Hepatocyte (in vitro differentiated cells): ENCODE measurements around the gene CA12. TPM values are rescaled to one million over a fixed set of nuclear protein-coding genes. Genes with fewer than 3 reads are reported as not detected.

Experiments
- DNase-seq: peaks from one replicate; pipeline ENCODE4 v3.0.0-alpha.2; 2016; ENCODE audit warnings: low spot score
- H2AFZ ChIP-seq: fragments of 200-600 bp; sonication (generic); 2 replicates; pipeline ENCODE4 v1.6.0; 2016; ENCODE audit warnings: antibody characterized with exemption, mild to moderate bottlenecking
- H3K27ac ChIP-seq: fragments of 200-600 bp; sonication (generic); 2 replicates; pipeline ENCODE4 v1.5.1; 2016; ENCODE audit warnings: mild to moderate bottlenecking
- H3K27me3 ChIP-seq: fragments of 200-600 bp; sonication (generic); 2 replicates; pipeline ENCODE4 v1.6.1; 2016
- H3K36me3 ChIP-seq: fragments of 200-600 bp; sonication (generic); replicated peaks from 2 replicates; pipeline ENCODE4 v1.5.1; 2016; ENCODE audit warnings: low read depth; ENCODE audit not compliant: insufficient read depth
- H3K4me1 ChIP-seq: fragments of 200-600 bp; sonication (generic); 2 replicates; pipeline ENCODE4 v1.5.1; 2016; ENCODE audit warnings: mild to moderate bottlenecking, moderate library complexity; ENCODE audit not compliant: insufficient read depth
- H3K4me2 ChIP-seq: fragments of 200-600 bp; sonication (generic); 2 replicates; pipeline ENCODE4 v1.6.0; 2016
- H3K4me3 ChIP-seq: fragments of 200-600 bp; sonication (generic); 2 replicates; pipeline ENCODE4 v1.5.1; 2016; ENCODE audit warnings: mild to moderate bottlenecking
- H3K79me2 ChIP-seq: fragments of 200-600 bp; sonication (generic); 2 replicates; pipeline ENCODE4 v1.6.0; 2017; ENCODE audit warnings: mild to moderate bottlenecking
- H3K9me2 ChIP-seq: fragments of 200-600 bp; sonication (generic); replicated peaks from 2 replicates; pipeline ENCODE4 v1.6.0; 2017; ENCODE audit warnings: mild to moderate bottlenecking; ENCODE audit not compliant: insufficient read depth
- H3K9me3 ChIP-seq: fragments of 200-600 bp; sonication (generic); 2 replicates; pipeline ENCODE4 v1.5.1; 2016; ENCODE audit warnings: low read depth, mild to moderate bottlenecking
- H4K20me1 ChIP-seq: fragments of 200-600 bp; sonication (generic); 2 replicates; pipeline ENCODE4 v1.6.0; 2016; ENCODE audit warnings: mild to moderate bottlenecking; ENCODE audit not compliant: insufficient read depth, poor library complexity, severe bottlenecking
- EZH2 ChIP-seq: fragments of 200-600 bp; sonication (generic); IDR thresholded peaks from 2 replicates; pipeline ENCODE4 v1.6.1; 2016; ENCODE audit warnings: antibody characterized with exemption, mild to moderate bottlenecking, borderline replicate concordance
- EZH2phosphoT487 ChIP-seq: fragments of 200-600 bp; sonication (generic); IDR thresholded peaks from one replicate; pipeline ENCODE4 v1.6.1; 2018; ENCODE audit warnings: antibody characterized with exemption, mild to moderate bottlenecking, low read depth, moderate library complexity; ENCODE audit not compliant: unreplicated experiment, severe bottlenecking
- WGBS: methylation state at CpG from one replicate; pipeline ENCODE4 v1.1.6; 2016; ENCODE audit warnings: low lambda C conversion rate; ENCODE audit errors: missing lambda C conversion rate; 5-methylcytosine and 5-hydroxymethylcytosine counted together
- polyA plus RNA-seq: library from polyadenylated mRNA; unstranded; fragments of >200 nt; fragmentation: Nextera tagmentation; extraction: Ambion mirVana; gene quantifications from 2 replicates; pipeline ENCODE4 v1.2.1, GENCODE V29; 2016
- total RNA-seq: library from RNA; depleted of rRNA; stranded (reverse); fragments of >200 nt; gene quantifications from 2 replicates; pipeline ENCODE4 v1.2.3, GENCODE V29; 2014
- TF ChIP-seq, protein P1 (sequence below): fragments of 200-600 bp; sonication (generic); IDR thresholded peaks from 2 replicates; pipeline ENCODE4 v1.5.1; 2016; ENCODE audit warnings: antibody characterized with exemption, mild to moderate bottlenecking; ENCODE audit not compliant: poor library complexity

Gene CA12
- total and polyA plus RNA-seq, 2 experiments from 2014 or later, result 13.8 to 16.6 TPM

DNA sequence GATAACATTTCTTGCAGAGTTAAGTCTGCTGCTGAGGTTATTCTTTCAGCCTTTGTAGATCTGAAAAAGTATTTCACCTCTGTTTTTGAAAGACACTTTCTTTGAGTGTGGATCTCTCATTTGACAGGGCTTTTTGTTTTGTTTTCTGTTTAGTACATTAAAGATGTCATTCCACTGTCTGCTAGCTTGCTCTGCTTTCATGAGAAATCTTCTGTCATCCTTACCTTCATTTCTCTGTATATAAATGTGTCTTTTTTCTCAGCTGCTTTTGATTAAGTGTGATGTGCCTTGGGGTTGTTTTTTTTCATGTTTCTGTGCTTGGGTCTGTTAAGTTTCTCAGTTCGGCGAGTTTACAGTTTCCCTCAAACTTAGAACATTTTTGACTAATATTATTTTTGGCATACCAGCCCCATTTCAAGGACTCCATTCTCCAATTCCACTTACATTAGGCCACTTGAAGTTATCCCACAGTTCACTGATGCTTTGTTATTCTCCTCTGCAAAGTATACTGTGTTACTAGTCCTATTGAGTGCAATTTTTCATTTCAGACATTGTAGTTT is 43.9 kb upstream of the CA12 start:
- no peak overlapping the region for H3K4me3 ChIP-seq
- no peak overlapping the region for H2AFZ ChIP-seq
- H3K9me3 ChIP-seq, result no peaks in the 10 kb centered on the region
- H3K27me3 ChIP-seq, result no peaks in the 10 kb centered on the region
- peaks cover 5% of the 10 kb centered on the region for H3K4me1 ChIP-seq
- no peaks in the 10 kb centered on the region for H3K79me2 ChIP-seq
- H4K20me1 ChIP-seq, result no peaks in the 10 kb centered on the region
- no peaks in the 10 kb centered on the region for H3K9me2 ChIP-seq
- no peak overlapping the region for H3K4me2 ChIP-seq
- TF ChIP-seq, protein P1, sequence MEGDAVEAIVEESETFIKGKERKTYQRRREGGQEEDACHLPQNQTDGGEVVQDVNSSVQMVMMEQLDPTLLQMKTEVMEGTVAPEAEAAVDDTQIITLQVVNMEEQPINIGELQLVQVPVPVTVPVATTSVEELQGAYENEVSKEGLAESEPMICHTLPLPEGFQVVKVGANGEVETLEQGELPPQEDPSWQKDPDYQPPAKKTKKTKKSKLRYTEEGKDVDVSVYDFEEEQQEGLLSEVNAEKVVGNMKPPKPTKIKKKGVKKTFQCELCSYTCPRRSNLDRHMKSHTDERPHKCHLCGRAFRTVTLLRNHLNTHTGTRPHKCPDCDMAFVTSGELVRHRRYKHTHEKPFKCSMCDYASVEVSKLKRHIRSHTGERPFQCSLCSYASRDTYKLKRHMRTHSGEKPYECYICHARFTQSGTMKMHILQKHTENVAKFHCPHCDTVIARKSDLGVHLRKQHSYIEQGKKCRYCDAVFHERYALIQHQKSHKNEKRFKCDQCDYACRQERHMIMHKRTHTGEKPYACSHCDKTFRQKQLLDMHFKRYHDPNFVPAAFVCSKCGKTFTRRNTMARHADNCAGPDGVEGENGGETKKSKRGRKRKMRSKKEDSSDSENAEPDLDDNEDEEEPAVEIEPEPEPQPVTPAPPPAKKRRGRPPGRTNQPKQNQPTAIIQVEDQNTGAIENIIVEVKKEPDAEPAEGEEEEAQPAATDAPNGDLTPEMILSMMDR, result no peak
- TF ChIP-seq EZH2, result no peak
- no peak for TF ChIP-seq EZH2phosphoT487
- WGBS, result 78% methylated on average over 2 of the region's 2 CpGs
- DNase-seq, result no peak
- no peaks in the 10 kb centered on the region for H3K36me3 ChIP-seq
- H3K27ac ChIP-seq, result no peak overlapping the region

DNA sequence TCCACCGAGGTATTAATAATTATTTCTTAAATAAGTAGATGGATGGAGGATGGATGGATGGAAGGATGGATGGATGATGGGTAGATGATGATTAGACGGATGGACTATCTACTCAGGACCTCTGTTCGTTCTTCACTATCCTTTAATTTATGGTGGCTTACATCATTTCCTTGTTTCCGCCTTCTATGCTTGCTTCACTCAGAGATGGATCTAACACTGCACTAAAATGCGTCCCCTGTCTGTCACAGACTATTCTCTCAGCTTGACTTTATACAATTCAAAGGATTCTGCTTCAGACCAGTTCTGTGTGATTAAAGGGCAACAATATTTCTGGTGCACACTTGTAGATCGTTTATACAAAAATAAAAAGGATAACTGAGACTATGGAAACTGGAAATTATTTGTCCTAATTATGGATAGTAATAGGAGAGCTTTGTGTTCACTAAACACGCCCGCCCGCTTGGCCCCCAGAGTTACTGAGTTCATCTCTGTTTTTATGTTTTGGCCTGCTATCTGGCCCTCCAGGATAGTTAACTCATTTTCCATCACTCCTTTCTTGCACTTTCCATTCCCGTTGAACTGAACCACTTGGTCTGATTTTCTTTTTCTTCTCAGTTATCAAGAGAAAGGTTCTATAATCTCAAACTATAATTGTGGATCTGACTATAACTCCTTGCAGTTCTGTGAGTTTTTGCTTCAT is 41.4 kb upstream of the CA12 start:
- H3K79me2 ChIP-seq, result no peaks in the 10 kb centered on the region
- H4K20me1 ChIP-seq, result no peaks in the 10 kb centered on the region
- TF ChIP-seq, protein P1, result no peak
- no peak for TF ChIP-seq EZH2phosphoT487
- TF ChIP-seq EZH2, result no peak
- no peak overlapping the region for H3K4me3 ChIP-seq
- H3K27me3 ChIP-seq, result no peaks in the 10 kb centered on the region
- H2AFZ ChIP-seq, result no peak overlapping the region
- H3K9me2 ChIP-seq, result no peaks in the 10 kb centered on the region
- DNase-seq, result no peak
- H3K27ac ChIP-seq, result no peak overlapping the region
- 92% methylated on average over 10 of the region's 10 CpGs for WGBS
- H3K4me2 ChIP-seq, result no peak overlapping the region
- peaks cover 11% of the 10 kb centered on the region for H3K4me1 ChIP-seq
- H3K36me3 ChIP-seq, result no peaks in the 10 kb centered on the region
- no peaks in the 10 kb centered on the region for H3K9me3 ChIP-seq

DNA sequence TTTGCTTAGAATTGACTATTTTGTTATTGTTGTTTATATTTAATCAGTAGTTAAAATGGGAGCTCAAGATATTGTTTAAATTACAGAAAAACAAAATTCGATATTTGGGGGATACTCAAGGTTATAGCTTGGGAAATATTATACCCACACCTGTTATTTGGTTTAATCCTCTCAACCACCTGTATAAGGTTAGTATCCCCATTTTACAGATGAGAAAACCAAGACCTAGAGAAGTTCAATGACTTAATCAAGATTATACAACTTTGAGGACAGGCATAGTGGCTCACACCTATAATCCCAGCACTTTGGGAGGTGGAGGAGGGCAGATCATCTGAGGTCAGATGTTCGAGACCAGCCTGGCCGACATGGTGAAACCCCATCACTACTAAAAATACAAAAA is 39.8 kb upstream of the CA12 start:
- TF ChIP-seq EZH2 (no peak), EZH2phosphoT487 (no peak)
- TF ChIP-seq, protein P1, result no peak

More for the DNA sequence above, 39.8 kb upstream of the CA12 start:
- no peak overlapping the region for H3K4me3 ChIP-seq
- no peaks in the 10 kb centered on the region for H3K9me2 ChIP-seq
- H3K79me2 ChIP-seq, result no peaks in the 10 kb centered on the region
- no peak for DNase-seq
- H3K27ac ChIP-seq, result no peak overlapping the region
- peaks cover 11% of the 10 kb centered on the region for H3K4me1 ChIP-seq
- no peaks in the 10 kb centered on the region for H3K9me3 ChIP-seq
- WGBS, result 88% methylated on average over 3 of the region's 3 CpGs
- H3K27me3 ChIP-seq, result no peaks in the 10 kb centered on the region
- H2AFZ ChIP-seq, result no peak overlapping the region
- no peaks in the 10 kb centered on the region for H4K20me1 ChIP-seq
- H3K36me3 ChIP-seq, result no peaks in the 10 kb centered on the region
- H3K4me2 ChIP-seq, result no peak overlapping the region
